Measurements from ENCODE around the gene ITK.
A peak's percentile ranks its signal among the peaks of the same experiment; 100 is the strongest.
"Not testable (repeated sequence)": the region's sequence is repeated elsewhere in the genome, so short reads cannot be mapped to it uniquely, and the experiment has no call there.

The ITK gene

GRCh38 chr5:157168286-157168685 lies 12.4 kb upstream of the ITK start:
- DNase-seq: no peak

GRCh38 chr5:157172403-157172802 lies 8.2 kb upstream of the ITK start:
- DNase-seq: peak; percentile 77 to 95

GRCh38 chr5:157175071-157175612 lies 5.5 kb upstream of the ITK start:
- no peak for DNase-seq

- DNase-seq: peak in 1 of 2 experiments; percentile 45
Observed at GRCh38 chr5:157177953-157178352, 2.7 kb upstream of the ITK start.

- no peak for DNase-seq
Observed at GRCh38 chr5:157178966-157179365, 1.7 kb upstream of the ITK start.

GRCh38 chr5:157182143-157182757 lies 1.6 kb downstream of the ITK start:
- DNase-seq: no peak

GRCh38 chr5:157184117-157184670 lies 3.6 kb downstream of the ITK start:
- DNase-seq: no peak

GRCh38 chr5:157185122-157185521 lies 4.5 kb downstream of the ITK start:
- not testable (repeated sequence) for DNase-seq

- no peak for DNase-seq
Observed at GRCh38 chr5:157186309-157187045, 5.8 kb downstream of the ITK start.

- DNase-seq: no peak
Observed at GRCh38 chr5:157187046-157187754, 6.6 kb downstream of the ITK start.

GRCh38 chr5:157188270-157188669 lies 7.6 kb downstream of the ITK start:
- DNase-seq: no peak

GRCh38 chr5:157189223-157189622 lies 8.6 kb downstream of the ITK start:
- peak in 1 of 2 experiments; percentile 51 for DNase-seq

- DNase-seq: no peak
Observed at GRCh38 chr5:157193699-157194424, 13.2 kb downstream of the ITK start.

- DNase-seq: no peak
Observed at GRCh38 chr5:157196045-157196444, 15.4 kb downstream of the ITK start.

GRCh38 chr5:157197086-157197485 lies 16.4 kb downstream of the ITK start:
- no peak for DNase-seq

GRCh38 chr5:157198277-157198986 lies 17.8 kb downstream of the ITK start:
- peak in 1 of 2 experiments; percentile 71 for DNase-seq

- no peak for DNase-seq
Observed at GRCh38 chr5:157201857-157202256, 21.2 kb downstream of the ITK start.

- DNase-seq: no peak
Observed at GRCh38 chr5:157203417-157203816, 22.8 kb downstream of the ITK start.

- no peak for DNase-seq
Observed at GRCh38 chr5:157204765-157205164, 24.1 kb downstream of the ITK start.

- DNase-seq: no peak
Observed at GRCh38 chr5:157205708-157206107, 25.1 kb downstream of the ITK start.

- not testable (repeated sequence) for DNase-seq
Observed at GRCh38 chr5:157210652-157211051, 30.0 kb downstream of the ITK start.

GRCh38 chr5:157212307-157212706 lies 31.7 kb downstream of the ITK start:
- DNase-seq: no peak

All from stimulated activated CD4-positive, alpha-beta T cell treated with anti-CD3 and anti-CD28 coated beads, Interleukin-4, amount 100 ng/mL, for 4 hours (primary cell).